GM12892 (cell line): ENCODE data around the gene HID1.

Experiments
- POLR2A ChIP-seq: IDR thresholded peaks from 2 replicates; pipeline ENCODE4 v1.6.1; 2011; ENCODE audit warnings: low read depth, low read length, control low read depth
- POLR2AphosphoS5 ChIP-seq: IDR thresholded peaks from 2 replicates; pipeline ENCODE4 v1.6.1; 2011; ENCODE audit warnings: low read depth, low read length, control low read depth

GRCh38 chr17:74904687-74905409, 67.7 kb downstream of the HID1 start:
- TF ChIP-seq POLR2AphosphoS5: no peak
- no peak for TF ChIP-seq POLR2A
